ENCODE measurements around the gene WDR43.
"Not testable (repeated sequence)": the region's sequence is repeated elsewhere in the genome, so short reads cannot be mapped to it uniquely, and the experiment has no call there.

The WDR43 gene

GRCh38 chr2:28972778-28973335 lies 78.4 kb downstream of the WDR43 start:
- no peak for DNase-seq

DNA sequence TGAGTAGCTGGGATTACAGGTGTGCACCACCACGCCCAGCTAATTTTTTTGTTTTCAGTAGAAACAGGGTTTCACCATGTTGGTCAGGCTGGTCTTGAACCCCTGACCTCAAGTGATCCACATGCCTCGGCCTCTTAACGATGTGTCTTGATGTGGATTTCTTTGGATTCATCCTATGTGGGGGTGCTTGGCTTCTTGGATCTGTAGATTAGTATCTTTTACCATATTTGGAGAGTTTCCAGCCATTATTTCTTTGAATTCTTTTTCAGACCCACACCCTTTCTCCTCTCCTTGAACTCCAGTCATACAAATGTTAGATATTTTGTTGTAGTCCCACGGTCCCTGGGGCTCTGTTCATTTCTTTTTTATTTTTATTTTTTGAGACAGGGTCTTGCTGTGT lies 79.8 kb downstream of the WDR43 start:
- DNase-seq = no peak

- no peak for DNase-seq
These were observed 81.2 kb downstream of the WDR43 start for GRCh38 chr2:28975671-28976070.

DNA sequence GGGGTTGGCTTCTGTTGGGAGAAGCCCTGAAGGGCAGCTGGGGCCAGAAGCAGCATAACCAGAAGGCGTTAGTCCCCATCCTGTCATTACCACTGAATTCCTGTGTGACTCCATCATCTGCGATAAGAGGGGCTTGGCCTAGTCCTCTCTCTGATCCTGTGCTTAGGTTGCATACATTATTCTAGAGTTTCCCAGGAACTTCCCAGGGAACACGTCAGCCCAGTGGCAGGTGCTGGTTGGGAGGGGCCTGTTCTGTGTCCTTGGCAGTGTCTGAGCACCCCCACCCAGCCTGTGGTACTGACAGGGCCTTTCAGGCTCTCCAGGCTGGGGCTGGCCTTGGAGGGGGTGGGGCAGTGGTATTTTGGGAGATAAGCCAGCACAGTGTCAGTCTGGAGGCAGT lies 82.1 kb downstream of the WDR43 start:
- DNase-seq = no peak

- no peak for DNase-seq
These were observed 82.9 kb downstream of the WDR43 start for GRCh38 chr2:28977176-28977875.

DNA sequence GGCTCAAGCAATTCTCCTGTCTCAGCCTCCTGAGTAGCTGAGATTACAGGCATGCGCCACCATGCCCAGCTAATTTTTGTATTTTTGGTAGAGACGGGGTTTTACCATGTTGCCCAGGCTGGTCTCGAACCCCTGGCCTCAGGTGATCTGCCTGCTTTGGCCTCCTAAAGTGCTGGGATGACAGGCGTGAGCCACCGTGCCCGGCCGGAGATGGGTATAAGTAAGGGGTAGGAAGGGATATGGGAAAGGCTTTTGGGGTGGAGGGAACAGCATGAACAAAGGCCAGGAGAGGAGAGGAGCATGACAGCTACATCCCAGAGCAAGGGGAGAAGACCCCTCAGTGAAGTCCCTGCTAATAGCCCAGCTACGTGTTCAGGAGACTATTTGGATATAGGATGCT lies 83.5 kb downstream of the WDR43 start:
- not testable (repeated sequence) for DNase-seq

DNA sequence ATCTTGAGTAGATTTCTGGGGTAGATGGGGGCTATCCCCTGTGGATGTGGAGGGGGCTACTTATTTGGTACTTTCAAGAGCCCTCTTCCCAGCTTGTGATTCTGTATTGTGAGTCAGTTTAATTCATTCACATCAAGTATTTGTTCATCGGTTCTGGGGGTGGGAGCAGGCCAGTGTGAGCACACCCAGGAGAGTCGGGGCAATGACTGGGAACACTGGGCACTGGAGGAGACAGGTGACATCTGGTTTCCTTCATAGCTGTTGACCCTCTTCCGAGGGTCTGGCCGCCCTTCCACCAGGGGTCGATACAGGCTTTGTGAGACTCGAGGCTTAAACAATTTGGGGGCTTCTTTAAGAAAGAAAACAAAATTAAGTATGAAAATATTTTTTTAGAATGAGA lies 84.1 kb downstream of the WDR43 start:
- DNase-seq = no peak

- no peak for DNase-seq
These were observed 84.6 kb downstream of the WDR43 start for GRCh38 chr2:28979041-28979440.

DNA sequence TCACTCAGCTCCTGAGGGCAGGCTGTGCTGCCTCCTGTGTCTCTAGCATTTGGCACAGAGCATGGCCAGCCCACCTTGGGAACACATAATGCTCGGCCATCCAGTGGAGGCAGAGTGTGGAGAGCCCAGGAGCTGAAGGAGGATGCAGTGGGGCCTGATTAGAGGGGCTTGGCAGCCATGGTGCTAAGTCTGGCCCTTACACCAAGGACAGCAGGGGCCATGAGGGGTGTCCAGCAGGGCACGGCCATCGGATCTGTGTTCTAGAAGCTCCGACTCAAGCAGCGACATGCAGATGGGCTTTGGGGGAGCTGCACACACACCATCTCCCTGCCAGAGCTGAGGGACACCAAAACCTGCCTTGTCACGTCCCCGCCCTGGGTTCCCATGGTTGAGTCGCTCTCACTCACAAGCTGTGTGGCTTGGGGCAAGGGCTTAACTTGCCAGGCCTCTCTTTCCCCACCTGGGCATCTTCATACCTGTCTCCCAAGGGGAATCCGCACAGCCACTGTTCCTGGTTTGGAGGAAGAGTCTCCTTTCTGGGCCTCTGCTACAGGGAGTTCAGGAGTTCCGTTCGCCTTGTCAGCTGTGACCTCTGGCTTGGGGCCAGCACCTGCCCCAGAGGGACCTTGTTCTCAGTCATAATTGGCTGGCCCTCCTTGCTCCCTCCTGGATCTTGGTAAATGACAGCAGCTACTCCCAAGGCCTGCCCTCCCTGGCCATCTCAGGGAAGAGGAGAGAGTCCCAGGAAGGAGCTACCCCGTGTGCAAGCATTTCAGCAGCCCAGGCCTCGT lies 85.3 kb downstream of the WDR43 start:
- DNase-seq = no peak

- no peak for DNase-seq
These were observed 86.0 kb downstream of the WDR43 start for GRCh38 chr2:28980368-28981015.

DNA sequence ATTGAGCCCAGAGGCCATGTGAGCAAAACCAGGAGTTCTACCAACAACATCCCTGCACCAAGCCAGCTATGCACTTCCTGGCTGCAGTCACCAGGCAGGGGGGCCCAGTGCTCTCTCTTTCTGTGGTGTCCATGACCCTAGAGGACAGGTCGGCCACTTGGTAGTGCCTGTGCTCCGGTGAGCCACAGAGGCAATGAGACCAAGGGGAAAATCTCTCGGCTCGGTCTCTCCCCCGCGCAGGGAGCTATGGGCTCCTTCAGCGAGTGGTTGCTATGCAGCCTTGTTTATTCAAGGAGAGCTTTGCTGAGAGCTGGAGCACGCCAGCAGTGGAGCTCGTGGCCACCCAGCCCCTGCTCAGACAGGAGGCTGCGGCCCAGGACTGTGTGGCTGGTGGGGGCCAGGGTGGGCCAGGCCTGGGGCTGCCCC lies 86.6 kb downstream of the WDR43 start, which contains the start of gene TOGARAM2:
TSS of gene TOGARAM2 (plus strand) at position 283 of the 426 bp plus-strand sequence. CDS start 13,537 bp downstream, outside the sequence.
- no peak for DNase-seq

DNA sequence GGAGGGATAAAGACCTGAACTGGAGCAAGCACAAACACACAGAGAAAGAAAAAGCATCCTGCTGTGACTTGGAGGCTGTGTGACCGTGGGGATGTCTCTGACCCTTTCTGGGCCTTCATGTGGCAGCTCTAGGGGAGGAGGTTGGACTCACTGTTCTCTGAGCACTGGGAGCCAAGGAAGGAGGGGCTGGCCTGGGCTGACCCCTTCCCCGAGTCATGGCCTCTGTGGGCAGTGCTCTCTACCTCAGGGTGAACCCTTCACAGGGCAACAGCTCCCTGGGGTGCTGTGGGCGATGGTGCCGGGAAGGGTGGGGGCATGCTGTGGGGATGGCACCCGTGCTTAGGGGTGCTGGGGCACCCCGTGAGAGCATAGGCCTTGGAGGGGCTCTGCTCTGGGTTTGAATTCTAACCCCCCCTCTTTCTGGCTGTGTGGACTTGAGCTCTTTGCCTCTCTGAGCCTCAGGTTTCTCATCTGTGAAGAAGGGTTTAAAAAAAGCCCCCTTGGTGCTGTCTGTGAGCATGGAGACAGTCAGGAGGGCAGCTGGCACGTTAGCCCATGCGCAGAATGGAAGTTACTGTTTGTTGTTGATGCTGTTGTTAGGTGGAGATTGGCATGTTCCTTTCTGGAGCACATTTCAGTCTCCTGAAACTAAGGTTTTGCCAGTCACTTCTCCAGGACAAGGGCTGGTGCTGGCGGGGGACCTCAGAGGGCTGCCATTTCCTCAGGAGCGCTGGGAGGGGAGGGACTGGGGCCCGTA lies 87.3 kb downstream of the WDR43 start:
- no peak for DNase-seq

DNA sequence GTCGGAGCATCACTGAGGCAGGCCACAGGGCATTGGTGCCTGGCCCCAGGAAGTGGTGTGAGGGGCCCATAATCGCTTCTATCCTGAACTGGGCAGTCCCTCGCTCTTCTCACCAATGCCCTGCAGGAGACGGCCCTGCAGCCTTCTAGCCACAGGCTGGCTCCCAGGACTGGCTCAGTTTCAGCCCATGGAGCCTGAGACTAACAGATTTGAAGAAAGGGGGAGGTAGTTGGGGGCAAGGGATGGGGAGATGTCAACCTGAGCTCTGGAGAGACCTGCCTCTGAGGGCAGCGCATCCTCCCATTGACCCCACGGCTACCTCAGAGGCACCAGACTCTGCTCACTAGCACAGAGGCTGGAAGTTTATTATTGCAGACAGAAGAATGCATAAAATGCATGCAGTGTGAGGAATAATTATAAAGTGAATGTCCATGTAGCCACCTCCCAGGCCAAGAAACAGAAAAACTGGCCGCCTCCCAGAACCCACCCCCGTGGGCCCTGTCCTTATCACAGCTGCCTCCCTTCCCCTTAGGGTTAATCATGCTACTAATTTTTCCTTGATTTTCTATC lies 88.0 kb downstream of the WDR43 start:
- DNase-seq = no peak

- DNase-seq = no peak
These were observed 92.0 kb downstream of the WDR43 start for GRCh38 chr2:28986429-28986828.

DNA sequence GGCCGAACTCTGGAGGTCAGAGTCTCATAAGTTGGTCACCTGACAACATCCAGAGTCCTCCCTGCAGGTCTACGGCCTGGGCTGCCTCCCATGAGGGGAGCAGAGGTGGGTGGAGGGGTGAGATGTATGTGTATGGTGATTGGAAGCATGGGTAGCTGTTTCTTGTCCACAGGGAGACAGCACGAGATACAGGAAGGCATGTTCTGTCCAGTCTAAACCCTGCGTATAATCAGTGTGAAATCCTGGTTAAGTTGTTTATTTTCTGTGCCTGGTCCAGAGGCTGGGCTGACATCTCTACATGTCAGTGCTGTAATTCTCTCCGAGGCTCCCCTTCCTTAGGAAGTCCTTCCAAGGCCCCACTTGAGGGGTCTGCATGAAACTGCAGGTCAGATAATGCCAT lies 95.5 kb downstream of the WDR43 start:
- no peak for DNase-seq

- no peak for DNase-seq
These were observed 96.0 kb downstream of the WDR43 start for GRCh38 chr2:28990445-28990844.

DNA sequence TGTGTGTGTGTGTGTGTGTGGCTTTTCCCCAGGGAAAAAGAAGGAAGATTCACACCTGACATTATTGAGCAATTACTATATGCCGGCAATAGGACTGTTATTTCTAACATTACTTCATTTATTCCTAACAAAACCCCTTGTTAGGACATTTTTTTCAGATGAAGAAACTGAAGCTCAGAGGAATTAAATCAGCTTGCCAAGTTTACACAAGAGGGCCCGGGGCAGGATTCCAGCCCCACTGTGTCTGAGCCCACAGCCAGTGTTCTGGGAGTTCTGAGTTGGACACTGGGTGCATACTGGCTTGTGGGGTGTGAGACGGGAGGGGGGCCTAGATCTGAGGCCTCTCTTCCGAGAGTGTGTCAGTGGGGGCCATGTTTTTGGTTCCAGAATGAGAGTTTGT lies 96.6 kb downstream of the WDR43 start:
- DNase-seq = no peak

GRCh38 chr2:28991460-28991859 lies 97.0 kb downstream of the WDR43 start:
- no peak for DNase-seq

DNA sequence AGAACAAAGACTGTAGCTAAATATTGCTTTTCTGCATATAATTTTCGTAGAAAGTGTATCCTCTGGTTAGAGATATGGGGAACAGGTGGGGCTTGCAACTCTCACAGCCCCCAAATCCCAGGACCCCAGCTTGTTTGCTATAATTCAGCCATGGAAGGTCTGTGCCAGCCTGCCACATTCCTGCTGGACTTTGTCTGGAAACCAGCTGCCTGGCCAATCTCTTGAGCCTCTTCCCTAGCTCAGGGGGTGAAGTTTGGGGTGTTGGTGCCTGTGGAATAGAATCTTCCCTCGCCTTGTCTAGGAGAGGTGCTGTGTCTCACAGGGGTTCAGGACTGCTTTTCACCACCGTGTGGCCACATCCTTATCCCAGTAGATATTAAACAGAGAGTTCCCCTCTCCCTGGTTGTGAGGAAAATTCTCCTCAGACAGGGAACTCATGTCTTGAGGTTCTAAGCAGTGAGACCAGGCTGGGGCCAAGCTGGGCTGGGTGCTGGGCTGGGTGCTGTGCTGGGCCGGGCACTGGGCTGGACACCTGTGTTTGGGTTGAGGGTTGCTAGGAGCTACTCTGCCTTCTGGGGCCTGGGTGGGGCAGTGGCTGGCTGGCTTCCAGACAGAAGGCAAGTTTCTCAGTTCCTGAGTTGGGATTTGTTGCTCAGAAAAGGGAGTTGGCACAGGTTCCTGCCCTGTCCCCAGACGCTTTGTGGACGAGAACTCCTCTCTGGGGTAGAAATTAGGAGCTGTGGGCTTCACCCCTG lies 98.9 kb downstream of the WDR43 start:
- no peak for DNase-seq

- no peak for DNase-seq
These were observed 99.6 kb downstream of the WDR43 start for GRCh38 chr2:28994074-28994473.

GRCh38 chr2:28994679-28995078 lies 100.2 kb downstream of the WDR43 start:
- no peak for DNase-seq
